ENCODE measurements around the gene GPATCH1. TPM values are rescaled to one million over a fixed set of nuclear protein-coding genes. Genes with fewer than 3 reads are reported as not detected.

GPATCH1 gene
- total and polyA plus RNA-seq, 9 of the 15 experiments (the other 6 are each of a cell fraction or from before 2014, with no cell fraction given) = 3.7 to 9.7 (median 7.7) TPM

DNA sequence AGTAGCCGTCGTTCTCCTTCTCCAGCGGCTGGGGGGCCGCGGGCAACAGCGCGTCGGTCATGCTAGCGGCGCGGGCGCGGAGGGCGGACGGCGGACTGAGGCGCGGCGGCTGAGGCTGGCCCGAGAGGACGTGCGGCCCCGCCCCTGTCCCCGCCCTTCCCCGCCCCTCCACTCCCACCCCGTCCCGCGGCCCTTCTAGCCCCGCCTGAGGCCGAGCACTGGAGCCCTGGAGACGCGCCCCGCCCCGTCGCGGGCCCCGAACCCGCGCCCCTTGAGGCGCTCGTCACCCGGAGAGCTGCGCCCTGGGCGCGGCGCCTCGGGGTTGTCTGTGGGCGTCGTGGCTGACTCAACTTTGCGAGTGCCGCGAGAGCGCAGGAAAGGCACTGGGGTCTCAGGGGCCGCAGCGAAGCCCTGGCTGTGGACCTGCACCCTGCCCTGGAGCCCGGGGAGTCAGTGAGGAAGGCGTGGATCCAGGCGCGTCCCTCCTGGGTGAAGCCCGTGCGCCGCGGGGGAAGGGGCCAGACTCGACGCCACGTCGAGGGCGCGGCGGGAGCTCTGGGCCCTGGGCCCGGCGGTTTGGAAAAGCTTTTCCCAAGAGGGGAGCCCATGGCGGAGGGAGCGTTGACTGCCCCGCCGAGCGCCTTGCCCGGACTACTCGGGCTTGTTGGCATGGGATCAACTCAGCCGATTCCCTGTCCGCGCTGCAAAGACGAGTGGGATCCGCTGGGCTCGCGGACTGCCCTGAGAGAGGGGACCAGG, 16.0 kb upstream of the GPATCH1 start, which contains the start of gene RHPN2 (continued):
- TF ChIP-seq, protein P1, sequence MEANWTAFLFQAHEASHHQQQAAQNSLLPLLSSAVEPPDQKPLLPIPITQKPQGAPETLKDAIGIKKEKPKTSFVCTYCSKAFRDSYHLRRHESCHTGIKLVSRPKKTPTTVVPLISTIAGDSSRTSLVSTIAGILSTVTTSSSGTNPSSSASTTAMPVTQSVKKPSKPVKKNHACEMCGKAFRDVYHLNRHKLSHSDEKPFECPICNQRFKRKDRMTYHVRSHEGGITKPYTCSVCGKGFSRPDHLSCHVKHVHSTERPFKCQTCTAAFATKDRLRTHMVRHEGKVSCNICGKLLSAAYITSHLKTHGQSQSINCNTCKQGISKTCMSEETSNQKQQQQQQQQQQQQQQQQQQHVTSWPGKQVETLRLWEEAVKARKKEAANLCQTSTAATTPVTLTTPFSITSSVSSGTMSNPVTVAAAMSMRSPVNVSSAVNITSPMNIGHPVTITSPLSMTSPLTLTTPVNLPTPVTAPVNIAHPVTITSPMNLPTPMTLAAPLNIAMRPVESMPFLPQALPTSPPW (CRISPR knock-in tag; IDR thresholded peaks at IDR 0.05) = peak; percentile 66; the same call in 1 of the 2 replicates
- TF ChIP-seq CBFA2T2 (conservative IDR thresholded peaks at IDR 0.05) (no peak), CXXC5 (CRISPR knock-in tag; IDR thresholded peaks at IDR 0.05) (peak; percentile 37), HDAC1 (IDR thresholded peaks at IDR 0.05) (peak in 1 of 2 experiments; percentile 60; a peak in 1 of 4 replicates), YY1 (IDR thresholded peaks at IDR 0.05; ENCODE audit: borderline replicate concordance in 1 of 3, control insufficient read depth in 1 of 3, extremely low read depth in 1 of 3, insufficient read depth in 3 of 3, insufficient read length in 1 of 3, insufficient replicate concordance in 2 of 3, low read depth in 1 of 3, low read length in 2 of 3) (peak in 1 of 3 experiments; percentile 12)
- TF ChIP-seq, protein P2, sequence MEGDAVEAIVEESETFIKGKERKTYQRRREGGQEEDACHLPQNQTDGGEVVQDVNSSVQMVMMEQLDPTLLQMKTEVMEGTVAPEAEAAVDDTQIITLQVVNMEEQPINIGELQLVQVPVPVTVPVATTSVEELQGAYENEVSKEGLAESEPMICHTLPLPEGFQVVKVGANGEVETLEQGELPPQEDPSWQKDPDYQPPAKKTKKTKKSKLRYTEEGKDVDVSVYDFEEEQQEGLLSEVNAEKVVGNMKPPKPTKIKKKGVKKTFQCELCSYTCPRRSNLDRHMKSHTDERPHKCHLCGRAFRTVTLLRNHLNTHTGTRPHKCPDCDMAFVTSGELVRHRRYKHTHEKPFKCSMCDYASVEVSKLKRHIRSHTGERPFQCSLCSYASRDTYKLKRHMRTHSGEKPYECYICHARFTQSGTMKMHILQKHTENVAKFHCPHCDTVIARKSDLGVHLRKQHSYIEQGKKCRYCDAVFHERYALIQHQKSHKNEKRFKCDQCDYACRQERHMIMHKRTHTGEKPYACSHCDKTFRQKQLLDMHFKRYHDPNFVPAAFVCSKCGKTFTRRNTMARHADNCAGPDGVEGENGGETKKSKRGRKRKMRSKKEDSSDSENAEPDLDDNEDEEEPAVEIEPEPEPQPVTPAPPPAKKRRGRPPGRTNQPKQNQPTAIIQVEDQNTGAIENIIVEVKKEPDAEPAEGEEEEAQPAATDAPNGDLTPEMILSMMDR (IDR thresholded peaks at IDR 0.05 in 2 of 3, conservative IDR thresholded peaks at IDR 0.05 in 1 of 3; ENCODE audit: insufficient read depth in 2 of 3, low read depth in 1 of 3, low read length in 3 of 3) = 0 out of 6 replicates have a peak, but pooled peaks of 1 of the 3 experiments have one; percentile 5
- TF ChIP-seq, protein P3, sequence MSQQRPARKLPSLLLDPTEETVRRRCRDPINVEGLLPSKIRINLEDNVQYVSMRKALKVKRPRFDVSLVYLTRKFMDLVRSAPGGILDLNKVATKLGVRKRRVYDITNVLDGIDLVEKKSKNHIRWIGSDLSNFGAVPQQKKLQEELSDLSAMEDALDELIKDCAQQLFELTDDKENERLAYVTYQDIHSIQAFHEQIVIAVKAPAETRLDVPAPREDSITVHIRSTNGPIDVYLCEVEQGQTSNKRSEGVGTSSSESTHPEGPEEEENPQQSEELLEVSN (IDR thresholded peaks at IDR 0.05; ENCODE audit: borderline replicate concordance in 1 of 2, extremely low read depth in 1 of 2, insufficient read depth in 1 of 2, insufficient read length in 1 of 2, low read depth in 1 of 2, low read length in 1 of 2, poor library complexity in 1 of 2, severe bottlenecking in 1 of 2) = peak in 1 of 2 experiments; percentile 40

Data from K562 (cell line).